ENCODE results near the gene PES1. TPM values are rescaled to one million over a fixed set of nuclear protein-coding genes. Genes with fewer than 3 reads are reported as not detected.

PES1 gene
- total and polyA plus RNA-seq, 2 donors (not counting 3 experiments of a cell fraction or from before 2014, with no cell fraction given) = 110 to 135 TPM

GRCh38 chr22:30535182-30535581 is 56.5 kb downstream of the PES1 start:
- no peaks in the 10 kb centered on the region for H3K79me2 ChIP-seq (ENCODE audit: control insufficient read depth, insufficient read depth, low read length)
- H3K9me3 ChIP-seq (replicated peaks; ENCODE audit: control insufficient read depth, insufficient read depth, low read length) = no peaks in the 10 kb centered on the region
- CTCF ChIA-PET = interaction anchor here (1.4 kb wide), 1 partner anchor 10 kb away, joined by 3 read pairs; no protein-coding TSS in a partner anchor
- no peak overlapping the region for H3K9ac ChIP-seq (replicated peaks; ENCODE audit: extremely low read depth, insufficient read depth, low read length)
- no peaks in the 10 kb centered on the region for H3K27me3 ChIP-seq (ENCODE audit: control insufficient read depth in 2 of 2, insufficient read depth in 2 of 2, low read length in 2 of 2)
- POLR2A ChIA-PET = no interaction called here
- dilution Hi-C loops (cut with MboI; ENCODE audit: extremely low pct_ligation_motif_present, low sequenced_read_pairs) (no loop called here), intact Hi-C loops (cut with micrococcal nuclease) (no loop called here)
- no peak overlapping the region for H3K4me3 ChIP-seq (replicated peaks in 1 of 3; ENCODE audit: insufficient read depth in 1 of 3, low read depth in 1 of 3, low read length in 3 of 3)
- no peaks in the 10 kb centered on the region for H3K4me1 ChIP-seq (ENCODE audit: control insufficient read depth, extremely low read depth, insufficient read depth, low read length)
- no peaks in the 10 kb centered on the region for H3K9me1 ChIP-seq (replicated peaks; ENCODE audit: control insufficient read depth, extremely low read depth, insufficient read depth, low read length)
- no peak for DNase-seq (ENCODE audit: low read depth, low spot score)
- no TSS peak for BruUV-seq (replicated peaks)
- H3K36me3 ChIP-seq (ENCODE audit: control insufficient read depth in 2 of 2, extremely low read depth in 1 of 2, insufficient read depth in 2 of 2, low read length in 2 of 2) = no peaks in the 10 kb centered on the region
- H4K20me1 ChIP-seq (replicated peaks; ENCODE audit: control insufficient read depth, extremely low read depth, insufficient read depth, low read length) = no peaks in the 10 kb centered on the region
- no peak overlapping the region for H2AFZ ChIP-seq (ENCODE audit: low read depth, low read length)
- TF ChIP-seq GATA2 (IDR thresholded peaks at IDR 0.05; ENCODE audit: insufficient read depth, insufficient read length, low read depth, low read length) (no peak), EZH2 (IDR thresholded peaks at IDR 0.05; ENCODE audit: borderline replicate concordance, low read depth, low read length, severe bottlenecking) (no peak), MAX (IDR thresholded peaks at IDR 0.05; ENCODE audit: insufficient read depth, insufficient read length) (no peak), JUN (IDR thresholded peaks at IDR 0.05; ENCODE audit: borderline replicate concordance, insufficient read depth, insufficient read length, low read depth) (no peak), POLR2AphosphoS5 (IDR thresholded peaks at IDR 0.05; ENCODE audit: insufficient read depth, low read depth, low read length) (no peak), POLR2A (IDR thresholded peaks at IDR 0.05; ENCODE audit: low read depth, low read length) (no peak), FOS (IDR thresholded peaks at IDR 0.05; ENCODE audit: borderline replicate concordance, insufficient read depth, low read length) (no peak), MYC (IDR thresholded peaks at IDR 0.05; ENCODE audit: low read depth, low read length) (no peak)
- TF ChIP-seq, protein P1, sequence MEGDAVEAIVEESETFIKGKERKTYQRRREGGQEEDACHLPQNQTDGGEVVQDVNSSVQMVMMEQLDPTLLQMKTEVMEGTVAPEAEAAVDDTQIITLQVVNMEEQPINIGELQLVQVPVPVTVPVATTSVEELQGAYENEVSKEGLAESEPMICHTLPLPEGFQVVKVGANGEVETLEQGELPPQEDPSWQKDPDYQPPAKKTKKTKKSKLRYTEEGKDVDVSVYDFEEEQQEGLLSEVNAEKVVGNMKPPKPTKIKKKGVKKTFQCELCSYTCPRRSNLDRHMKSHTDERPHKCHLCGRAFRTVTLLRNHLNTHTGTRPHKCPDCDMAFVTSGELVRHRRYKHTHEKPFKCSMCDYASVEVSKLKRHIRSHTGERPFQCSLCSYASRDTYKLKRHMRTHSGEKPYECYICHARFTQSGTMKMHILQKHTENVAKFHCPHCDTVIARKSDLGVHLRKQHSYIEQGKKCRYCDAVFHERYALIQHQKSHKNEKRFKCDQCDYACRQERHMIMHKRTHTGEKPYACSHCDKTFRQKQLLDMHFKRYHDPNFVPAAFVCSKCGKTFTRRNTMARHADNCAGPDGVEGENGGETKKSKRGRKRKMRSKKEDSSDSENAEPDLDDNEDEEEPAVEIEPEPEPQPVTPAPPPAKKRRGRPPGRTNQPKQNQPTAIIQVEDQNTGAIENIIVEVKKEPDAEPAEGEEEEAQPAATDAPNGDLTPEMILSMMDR (IDR thresholded peaks at IDR 0.05; ENCODE audit: extremely low read depth in 1 of 2, insufficient read depth in 1 of 2, low read depth in 1 of 2, low read length in 2 of 2) = no peak
- H3K27ac ChIP-seq (ENCODE audit: insufficient read depth, low read depth, low read length) = no peak overlapping the region
- FAIRE-seq = no peak
- H3K4me2 ChIP-seq (ENCODE audit: insufficient read depth, low read length) = no peak overlapping the region

Data from endothelial cell of umbilical vein (primary cell).